ENCODE results near the gene SLC27A5.

Gene SLC27A5

GRCh38 chr19:58483776-58484175, 28.0 kb downstream of the SLC27A5 start (continued):
- no peak for TF ChIP-seq ZNF239 (tag by site-specific recombination; IDR thresholded peaks at IDR 0.05)
- TF ChIP-seq ZSCAN23 (tag by site-specific recombination; IDR thresholded peaks at IDR 0.05), result no peak

GRCh38 chr19:58482372-58482771, 29.4 kb downstream of the SLC27A5 start:
- Histone ChIP-seq H3K4me1 (ENCODE audit: control insufficient read depth, insufficient read depth, low read length) (no peaks in the 10 kb centered on the region), H3K27ac (ENCODE audit: extremely low read depth, low read depth, low read length) (no peak overlapping the region), H3K36me3 (ENCODE audit: control insufficient read depth in 2 of 2, insufficient read depth in 1 of 2, low read length in 2 of 2) (peaks cover 4 to 39% of the 10 kb centered on the region in 2 experiments; a peak in 2 of 3 replicates), H3K4me3 (ENCODE audit: low read depth, low read length) (no peak overlapping the region), H3K9me3 (ENCODE audit: control insufficient read depth, insufficient read depth, low read depth, low read length) (no peaks in the 10 kb centered on the region)
- CTCF ChIA-PET, result no interaction called here
- TF ChIP-seq ZNF341 (tag by site-specific recombination; IDR thresholded peaks at IDR 0.05; ENCODE audit: low read depth) (no peak), ZNF280D (tag by site-specific recombination; IDR thresholded peaks at IDR 0.05) (no peak), GLI2 (tag by site-specific recombination; IDR thresholded peaks at IDR 0.05; ENCODE audit: borderline replicate concordance, low read depth) (no peak), BCL11A (tag by site-specific recombination; IDR thresholded peaks at IDR 0.05; ENCODE audit: low read depth) (no peak), ZFP41 (tag by site-specific recombination; IDR thresholded peaks at IDR 0.05; ENCODE audit: borderline replicate concordance) (no peak), ZNF266 (tag by site-specific recombination; IDR thresholded peaks at IDR 0.05; ENCODE audit: low read depth) (no peak)
- POLR2A ChIA-PET, result interaction anchor here (0.5 to 1.5 kb wide), 2 partner anchors 37 to 771 kb away, joined by 4 to 6 read pairs; partner anchors contain the start of gene ZBTB45

DNA sequence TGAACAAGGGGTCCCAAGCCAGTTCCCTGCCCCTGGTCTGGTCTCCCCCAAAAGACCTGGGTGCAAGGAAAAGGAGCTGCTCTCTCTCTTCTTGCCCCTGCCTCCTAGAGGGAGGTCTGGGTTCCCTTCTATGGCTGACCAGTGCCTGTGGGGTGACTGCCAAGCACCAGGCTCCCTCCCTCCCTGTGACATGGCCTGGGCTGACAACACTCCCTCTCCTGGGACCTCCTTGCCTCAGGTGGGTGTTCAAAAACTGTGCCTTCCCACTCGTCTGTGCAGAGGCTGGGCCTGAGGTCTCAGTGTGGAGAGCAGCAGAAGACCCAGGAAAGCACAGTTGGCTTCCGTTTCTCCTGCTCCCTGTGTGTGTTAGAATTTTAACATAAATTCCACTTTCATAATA, 31.0 kb downstream of the SLC27A5 start:
- CTCF ChIA-PET, result interaction anchor here (0.6 kb wide), 1 partner anchor 27 kb away, joined by 3 read pairs; no protein-coding TSS in a partner anchor
- H3K4me3 ChIP-seq (ENCODE audit: low read depth, low read length), result no peak overlapping the region
- no peaks in the 10 kb centered on the region for H3K4me1 ChIP-seq (ENCODE audit: control insufficient read depth, insufficient read depth, low read length)
- no peak for TF ChIP-seq HOXD13 (CRISPR knock-in tag; IDR thresholded peaks at IDR 0.05; ENCODE audit: borderline replicate concordance)
- peak; percentile 50; the same call in 1 of the 2 replicates for TF ChIP-seq EGR2 (tag by site-specific recombination; IDR thresholded peaks at IDR 0.05; ENCODE audit: low read depth)
- no peaks in the 10 kb centered on the region for H3K9me3 ChIP-seq (ENCODE audit: control insufficient read depth, insufficient read depth, low read depth, low read length)
- H3K36me3 ChIP-seq (ENCODE audit: control insufficient read depth in 2 of 2, insufficient read depth in 1 of 2, low read length in 2 of 2), result peaks cover 4 to 39% of the 10 kb centered on the region in 2 experiments; a peak in 2 of 3 replicates
- no peak overlapping the region for H3K27ac ChIP-seq (ENCODE audit: extremely low read depth, low read depth, low read length)
- POLR2A ChIA-PET, result no interaction called here

- Histone ChIP-seq H3K27ac (ENCODE audit: extremely low read depth, low read depth, low read length) (no peak overlapping the region), H3K36me3 (ENCODE audit: control insufficient read depth in 2 of 2, insufficient read depth in 1 of 2, low read length in 2 of 2) (peaks cover 4 to 39% of the 10 kb centered on the region in 2 experiments; a peak in 2 of 3 replicates), H3K4me1 (ENCODE audit: control insufficient read depth, insufficient read depth, low read length) (0 out of 2 replicates have a peak, but pooled peaks cover under 1% of the 10 kb centered on the region), H3K9me3 (ENCODE audit: control insufficient read depth, insufficient read depth, low read depth, low read length) (no peaks in the 10 kb centered on the region), H3K4me3 (ENCODE audit: low read depth, low read length) (no peak overlapping the region)
- ChIA-PET POLR2A (no interaction called here), CTCF (no interaction called here)
- TF ChIP-seq TCF7L2 (IDR thresholded peaks at IDR 0.05; ENCODE audit: borderline replicate concordance, low read depth, low read length), result no peak
- no peak for TF ChIP-seq ZNF747 (tag by site-specific recombination; IDR thresholded peaks at IDR 0.05)
Observed at GRCh38 chr19:58480481-58480830, 31.3 kb downstream of the SLC27A5 start.

DNA sequence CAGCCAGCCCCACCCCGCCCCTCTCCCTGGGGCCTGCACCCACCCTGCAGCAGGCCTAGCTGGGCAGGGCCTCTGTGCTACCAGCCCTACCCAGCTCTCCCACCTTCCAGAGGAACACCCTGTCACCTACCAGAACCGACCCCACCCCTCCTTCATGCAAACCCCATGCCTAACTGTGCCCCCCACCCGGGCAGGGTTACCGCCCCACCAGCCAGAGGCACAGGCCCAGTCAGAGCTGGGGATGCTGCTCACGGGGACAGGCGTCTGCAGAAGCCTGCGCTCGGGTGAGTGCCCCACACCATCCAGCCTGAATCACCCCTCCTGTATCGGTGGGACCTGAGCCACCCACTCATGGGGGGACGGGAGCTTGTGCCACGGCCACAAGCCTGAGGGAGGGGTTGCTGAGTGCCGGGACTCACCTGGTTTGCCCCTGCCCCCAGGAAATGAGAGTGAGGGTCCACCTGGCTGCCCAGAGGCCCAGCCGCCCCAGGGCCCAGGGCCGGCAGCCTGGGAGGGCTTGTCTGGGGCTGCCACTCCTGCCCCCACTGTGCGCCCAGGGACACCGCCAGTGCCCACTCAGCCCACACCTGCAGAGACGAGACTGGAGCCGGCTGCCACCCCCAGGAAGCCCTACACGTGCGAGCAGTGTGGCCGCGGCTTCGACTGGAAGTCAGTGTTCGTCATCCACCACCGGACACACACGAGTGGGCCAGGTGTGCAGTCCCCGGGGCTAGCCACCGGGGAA, 31.9 kb downstream of the SLC27A5 start:
- Histone ChIP-seq H3K9me3 (ENCODE audit: control insufficient read depth, insufficient read depth, low read depth, low read length) (no peaks in the 10 kb centered on the region), H3K4me1 (ENCODE audit: control insufficient read depth, insufficient read depth, low read length) (peaks cover 6% of the 10 kb centered on the region; the same call in 1 of the 2 replicates), H3K27ac (ENCODE audit: extremely low read depth, low read depth, low read length) (no peak overlapping the region), H3K4me3 (ENCODE audit: low read depth, low read length) (no peak overlapping the region), H3K36me3 (ENCODE audit: control insufficient read depth in 2 of 2, insufficient read depth in 1 of 2, low read length in 2 of 2) (peaks cover 4 to 39% of the 10 kb centered on the region in 2 experiments; a peak in 2 of 3 replicates)
- ChIA-PET CTCF (interaction anchor here (0.6 kb wide), 1 partner anchor 428 kb away, joined by 4 read pairs; no protein-coding TSS in a partner anchor), POLR2A (interaction anchor here (1.0 kb wide), 2 partner anchors 64 to 118 kb away, joined by 3 read pairs; partner anchors contain the start of genes TRIM28 and ZNF497)
- no peak for TF ChIP-seq ZNF677 (tag by site-specific recombination; IDR thresholded peaks at IDR 0.05)
- no peak for TF ChIP-seq EGR2 (tag by site-specific recombination; IDR thresholded peaks at IDR 0.05; ENCODE audit: low read depth)
- no peak for TF ChIP-seq ZSCAN16 (tag by site-specific recombination; IDR thresholded peaks at IDR 0.05)
- TF ChIP-seq, protein P1, sequence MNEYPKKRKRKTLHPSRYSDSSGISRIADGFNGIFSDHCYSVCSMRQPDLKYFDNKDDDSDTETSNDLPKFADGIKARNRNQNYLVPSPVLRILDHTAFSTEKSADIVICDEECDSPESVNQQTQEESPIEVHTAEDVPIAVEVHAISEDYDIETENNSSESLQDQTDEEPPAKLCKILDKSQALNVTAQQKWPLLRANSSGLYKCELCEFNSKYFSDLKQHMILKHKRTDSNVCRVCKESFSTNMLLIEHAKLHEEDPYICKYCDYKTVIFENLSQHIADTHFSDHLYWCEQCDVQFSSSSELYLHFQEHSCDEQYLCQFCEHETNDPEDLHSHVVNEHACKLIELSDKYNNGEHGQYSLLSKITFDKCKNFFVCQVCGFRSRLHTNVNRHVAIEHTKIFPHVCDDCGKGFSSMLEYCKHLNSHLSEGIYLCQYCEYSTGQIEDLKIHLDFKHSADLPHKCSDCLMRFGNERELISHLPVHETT (tag by site-specific recombination; IDR thresholded peaks at IDR 0.05), result no peak
- no peak for TF ChIP-seq ZNF223 (tag by site-specific recombination; IDR thresholded peaks at IDR 0.05)
- peak; percentile 51; the same call in 1 of the 2 replicates for TF ChIP-seq HOXD13 (CRISPR knock-in tag; IDR thresholded peaks at IDR 0.05; ENCODE audit: borderline replicate concordance)
- TF ChIP-seq KLF1 (tag by site-specific recombination; IDR thresholded peaks at IDR 0.05), result peak; percentile 79
- TF ChIP-seq ZNF776 (tag by site-specific recombination; IDR thresholded peaks at IDR 0.05; ENCODE audit: borderline replicate concordance), result no peak
- TF ChIP-seq, protein P2, sequence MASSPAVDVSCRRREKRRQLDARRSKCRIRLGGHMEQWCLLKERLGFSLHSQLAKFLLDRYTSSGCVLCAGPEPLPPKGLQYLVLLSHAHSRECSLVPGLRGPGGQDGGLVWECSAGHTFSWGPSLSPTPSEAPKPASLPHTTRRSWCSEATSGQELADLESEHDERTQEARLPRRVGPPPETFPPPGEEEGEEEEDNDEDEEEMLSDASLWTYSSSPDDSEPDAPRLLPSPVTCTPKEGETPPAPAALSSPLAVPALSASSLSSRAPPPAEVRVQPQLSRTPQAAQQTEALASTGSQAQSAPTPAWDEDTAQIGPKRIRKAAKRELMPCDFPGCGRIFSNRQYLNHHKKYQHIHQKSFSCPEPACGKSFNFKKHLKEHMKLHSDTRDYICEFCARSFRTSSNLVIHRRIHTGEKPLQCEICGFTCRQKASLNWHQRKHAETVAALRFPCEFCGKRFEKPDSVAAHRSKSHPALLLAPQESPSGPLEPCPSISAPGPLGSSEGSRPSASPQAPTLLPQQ (tag by site-specific recombination; IDR thresholded peaks at IDR 0.05), result no peak
